GM23338 (cell line): Measurements from ENCODE around the gene ANKRD55. TPM values are rescaled to one million over a fixed set of nuclear protein-coding genes. Genes with fewer than 3 reads are reported as not detected.

Experiments
- JUNB ChIP-seq: IDR thresholded peaks from one replicate; pipeline ENCODE4 v1.6.1; 2016; ENCODE audit warnings: antibody characterized with exemption; ENCODE audit not compliant: unreplicated experiment
- NANOG ChIP-seq: IDR thresholded peaks from 2 replicates; pipeline ENCODE4 v1.6.1; 2016; ENCODE audit warnings: antibody characterized with exemption, borderline replicate concordance
- REST ChIP-seq: IDR thresholded peaks from one replicate; pipeline ENCODE4 v1.6.1; 2018; ENCODE audit warnings: antibody characterized with exemption; ENCODE audit not compliant: unreplicated experiment
- STAT1 ChIP-seq: IDR thresholded peaks from one replicate; pipeline ENCODE4 v1.6.1; 2016; ENCODE audit warnings: antibody characterized with exemption; ENCODE audit not compliant: unreplicated experiment
- ZNF462 ChIP-seq: fragments of 250-450 bp; sonication (Bioruptor Pico); IDR thresholded peaks from 2 replicates; pipeline ENCODE4 v1.5.0; 2020; ENCODE audit warnings: mild to moderate bottlenecking, moderate library complexity
- polyA plus RNA-seq: library from polyadenylated mRNA; unstranded; fragments of >200 nt; fragmentation: Nextera tagmentation; extraction: Ambion mirVana; gene quantifications from 2 replicates; pipeline ENCODE4 v1.2.1, GENCODE V29; 2016
- total RNA-seq: library from RNA; depleted of rRNA; stranded (reverse); fragments of >200 nt; shearing (Covaris generic); gene quantifications from 2 replicates; pipeline ENCODE4 v1.2.3, GENCODE V29; 2014

ANKRD55 gene
- total and polyA plus RNA-seq, 2 experiments from 2014 or later, result not detected

- no peak for TF ChIP-seq ZNF462 (CRISPR knock-in tag)
- TF ChIP-seq JUNB, result no peak
- no peak for TF ChIP-seq STAT1
- no peak for TF ChIP-seq REST
- TF ChIP-seq NANOG, result no peak
Observed at GRCh38 chr5:56060276-56061110, 172.6 kb downstream of the ANKRD55 start (continued).
